ENCODE measurements around the gene PLXNA4. TPM values are rescaled to one million over a fixed set of nuclear protein-coding genes. Genes with fewer than 3 reads are reported as not detected.

The PLXNA4 gene
- polyA plus RNA-seq, 2 of the 4 experiments (the other 2 are of a cell fraction): 0.12 to 0.34 TPM

DNA sequence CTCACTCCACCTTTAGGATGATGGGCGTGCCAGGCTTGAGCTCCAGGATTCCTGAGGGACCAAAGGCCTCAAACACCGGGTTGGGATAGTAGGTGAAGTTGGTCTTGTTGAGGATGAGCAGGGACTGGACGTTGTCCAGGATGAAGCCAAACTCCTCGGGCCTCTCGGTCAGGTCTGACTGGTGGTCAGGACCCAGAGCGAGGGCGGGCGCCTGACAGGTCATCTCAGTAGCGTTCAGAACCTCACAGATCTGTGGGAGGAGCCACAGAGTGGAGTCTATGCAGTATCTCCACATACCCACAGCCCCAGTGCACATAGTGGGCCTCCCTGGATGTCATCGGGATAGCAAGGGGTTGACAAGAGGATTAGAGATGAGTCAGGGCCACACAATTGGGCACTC is 394.9 kb downstream of the PLXNA4 start:
- no peak overlapping the region for H3K4me2 ChIP-seq
- WGBS (ENCODE audit: missing lambda C conversion rate): 61% methylated on average over 9 of the region's 10 CpGs
- ChIA-PET POLR2A (no interaction called here), CTCF (interaction anchor here (1.8 kb wide), 1 partner anchor 236 kb away, joined by 4 read pairs; no protein-coding TSS in a partner anchor)
- H3K4me3 ChIP-seq: no peak overlapping the region
- TF ChIP-seq, protein P1, sequence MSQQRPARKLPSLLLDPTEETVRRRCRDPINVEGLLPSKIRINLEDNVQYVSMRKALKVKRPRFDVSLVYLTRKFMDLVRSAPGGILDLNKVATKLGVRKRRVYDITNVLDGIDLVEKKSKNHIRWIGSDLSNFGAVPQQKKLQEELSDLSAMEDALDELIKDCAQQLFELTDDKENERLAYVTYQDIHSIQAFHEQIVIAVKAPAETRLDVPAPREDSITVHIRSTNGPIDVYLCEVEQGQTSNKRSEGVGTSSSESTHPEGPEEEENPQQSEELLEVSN (IDR thresholded peaks at IDR 0.05; ENCODE audit: borderline replicate concordance, low read depth): no peak
- TF ChIP-seq SREBF2 (IDR thresholded peaks at IDR 0.05) (no peak), MAFK (IDR thresholded peaks at IDR 0.05; ENCODE audit: partially characterized antibody) (no peak), FOXS1 (CRISPR knock-in tag; IDR thresholded peaks at IDR 0.05) (no peak), CHD2 (IDR thresholded peaks at IDR 0.05; ENCODE audit: low read length, partially characterized antibody) (no peak), RCOR1 (IDR thresholded peaks at IDR 0.05; ENCODE audit: low read depth, low read length) (no peak), GATA3 (IDR thresholded peaks at IDR 0.05; ENCODE audit: borderline replicate concordance) (no peak), BHLHE40 (IDR thresholded peaks at IDR 0.05; ENCODE audit: low read depth, low read length) (no peak), JUNB (IDR thresholded peaks at IDR 0.05) (no peak), PHF8 (IDR thresholded peaks at IDR 0.05; ENCODE audit: borderline replicate concordance, low read depth) (no peak), EHF (CRISPR knock-in tag; IDR thresholded peaks at IDR 0.05) (no peak), ZSCAN20 (CRISPR knock-in tag; IDR thresholded peaks at IDR 0.05) (no peak), NR3C1 (IDR thresholded peaks at IDR 0.05) (no peak), NFE2L2 (conservative IDR thresholded peaks at IDR 0.05; ENCODE audit: low read length) (no peak), EP300 (IDR thresholded peaks at IDR 0.05) (no peak)
- TF ChIP-seq, protein P2, sequence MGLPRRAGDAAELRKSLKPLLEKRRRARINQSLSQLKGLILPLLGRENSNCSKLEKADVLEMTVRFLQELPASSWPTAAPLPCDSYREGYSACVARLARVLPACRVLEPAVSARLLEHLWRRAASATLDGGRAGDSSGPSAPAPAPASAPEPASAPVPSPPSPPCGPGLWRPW (IDR thresholded peaks at IDR 0.05): no peak
- TF ChIP-seq, protein P3, sequence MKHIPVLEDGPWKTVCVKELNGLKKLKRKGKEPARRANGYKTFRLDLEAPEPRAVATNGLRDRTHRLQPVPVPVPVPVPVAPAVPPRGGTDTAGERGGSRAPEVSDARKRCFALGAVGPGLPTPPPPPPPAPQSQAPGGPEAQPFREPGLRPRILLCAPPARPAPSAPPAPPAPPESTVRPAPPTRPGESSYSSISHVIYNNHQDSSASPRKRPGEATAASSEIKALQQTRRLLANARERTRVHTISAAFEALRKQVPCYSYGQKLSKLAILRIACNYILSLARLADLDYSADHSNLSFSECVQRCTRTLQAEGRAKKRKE (CRISPR knock-in tag; IDR thresholded peaks at IDR 0.05; ENCODE audit: low read depth): no peak
- TF ChIP-seq, protein P4, sequence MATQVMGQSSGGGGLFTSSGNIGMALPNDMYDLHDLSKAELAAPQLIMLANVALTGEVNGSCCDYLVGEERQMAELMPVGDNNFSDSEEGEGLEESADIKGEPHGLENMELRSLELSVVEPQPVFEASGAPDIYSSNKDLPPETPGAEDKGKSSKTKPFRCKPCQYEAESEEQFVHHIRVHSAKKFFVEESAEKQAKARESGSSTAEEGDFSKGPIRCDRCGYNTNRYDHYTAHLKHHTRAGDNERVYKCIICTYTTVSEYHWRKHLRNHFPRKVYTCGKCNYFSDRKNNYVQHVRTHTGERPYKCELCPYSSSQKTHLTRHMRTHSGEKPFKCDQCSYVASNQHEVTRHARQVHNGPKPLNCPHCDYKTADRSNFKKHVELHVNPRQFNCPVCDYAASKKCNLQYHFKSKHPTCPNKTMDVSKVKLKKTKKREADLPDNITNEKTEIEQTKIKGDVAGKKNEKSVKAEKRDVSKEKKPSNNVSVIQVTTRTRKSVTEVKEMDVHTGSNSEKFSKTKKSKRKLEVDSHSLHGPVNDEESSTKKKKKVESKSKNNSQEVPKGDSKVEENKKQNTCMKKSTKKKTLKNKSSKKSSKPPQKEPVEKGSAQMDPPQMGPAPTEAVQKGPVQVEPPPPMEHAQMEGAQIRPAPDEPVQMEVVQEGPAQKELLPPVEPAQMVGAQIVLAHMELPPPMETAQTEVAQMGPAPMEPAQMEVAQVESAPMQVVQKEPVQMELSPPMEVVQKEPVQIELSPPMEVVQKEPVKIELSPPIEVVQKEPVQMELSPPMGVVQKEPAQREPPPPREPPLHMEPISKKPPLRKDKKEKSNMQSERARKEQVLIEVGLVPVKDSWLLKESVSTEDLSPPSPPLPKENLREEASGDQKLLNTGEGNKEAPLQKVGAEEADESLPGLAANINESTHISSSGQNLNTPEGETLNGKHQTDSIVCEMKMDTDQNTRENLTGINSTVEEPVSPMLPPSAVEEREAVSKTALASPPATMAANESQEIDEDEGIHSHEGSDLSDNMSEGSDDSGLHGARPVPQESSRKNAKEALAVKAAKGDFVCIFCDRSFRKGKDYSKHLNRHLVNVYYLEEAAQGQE (IDR thresholded peaks at IDR 0.05): no peak
- no peak overlapping the region for H3K27ac ChIP-seq
- DNase-seq (ENCODE audit: low read depth in 1 of 2, low spot score in 1 of 2): no peak
- H3K9me3 ChIP-seq: 0 out of 3 replicates have a peak, but pooled peaks cover 4% of the 10 kb centered on the region
- no peak for ATAC-seq
- no peak for FAIRE-seq
- no peaks in the 10 kb centered on the region for H3K4me1 ChIP-seq

DNA sequence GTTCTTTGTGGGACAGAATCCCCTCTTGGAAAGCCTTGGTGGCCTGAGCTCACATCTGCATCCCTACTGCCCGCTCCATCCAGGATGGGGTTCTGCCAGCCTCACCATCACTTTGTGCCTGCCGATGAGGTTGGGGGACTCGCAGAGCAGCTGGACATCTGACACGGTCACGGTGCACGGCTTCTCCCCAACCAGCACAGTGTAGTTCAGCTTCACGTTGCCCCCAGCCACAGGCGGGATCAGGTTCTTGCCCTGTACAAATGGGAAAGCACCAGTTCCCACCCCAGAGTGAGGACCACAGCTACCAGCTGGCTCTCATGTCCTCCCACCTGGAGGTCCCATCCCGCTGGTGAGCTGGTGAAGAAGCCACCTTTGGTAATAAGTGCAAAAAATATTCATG is 395.8 kb downstream of the PLXNA4 start:
- POLR2A ChIA-PET: no interaction called here
- ATAC-seq (no peak), FAIRE-seq (no peak), DNase-seq (ENCODE audit: low read depth in 1 of 2, low spot score in 1 of 2) (no peak)
- no peak overlapping the region for H3K4me3 ChIP-seq
- no peak overlapping the region for H3K27ac ChIP-seq
- CTCF ChIA-PET: no interaction called here
- no peaks in the 10 kb centered on the region for H3K4me1 ChIP-seq
- 86% methylated on average over 9 of the region's 9 CpGs for WGBS (ENCODE audit: missing lambda C conversion rate)
- no peak overlapping the region for H3K4me2 ChIP-seq
- no peaks in the 10 kb centered on the region for H3K9me3 ChIP-seq
- TF ChIP-seq RCOR1 (IDR thresholded peaks at IDR 0.05; ENCODE audit: low read depth, low read length) (no peak), MAZ (IDR thresholded peaks at IDR 0.05; ENCODE audit: borderline replicate concordance, low read depth, low read length) (no peak), RAD21 (conservative IDR thresholded peaks at IDR 0.05 in 1 of 2, IDR thresholded peaks at IDR 0.05 in 1 of 2) (no peak)

All from A549 (cell line).